PC-3 (cell line): ENCODE results near the gene UBASH3A. TPM values are rescaled to one million over a fixed set of nuclear protein-coding genes. Genes with fewer than 3 reads are reported as not detected.
A peak's percentile ranks its signal among the peaks of the same experiment; 100 is the strongest.

Experiments
- ATAC-seq: fragments of 200-7000 bp; cut with Tn5 transposase; 2 replicates; pipeline ENCODE4 v1.9.1; 2020; ENCODE audit warnings: mild to moderate bottlenecking, moderate library complexity
- BruUV-seq: library from RNA; stranded (reverse); fragments of 400-500 nt; replicated peaks from 2 replicates; lab custom pipeline; 2021; lab: Mats Ljungman, UMichigan
- CTCF ChIA-PET: fragments of 300-600 bp; sonication (Branson Sonifier 250); formaldehyde crosslinking; loops from one replicate; lab custom pipeline; 2022; ENCODE audit warnings: antibody characterized with exemption; lab: Charles Lee
- POLR2A ChIA-PET: fragments of 300-600 bp; sonication (Branson Sonifier 250); formaldehyde crosslinking; loops from one replicate; lab custom pipeline; 2022; ENCODE audit warnings: antibody characterized with exemption; ENCODE audit not compliant: unreplicated experiment; lab: Charles Lee
- DNase-seq: peaks from one replicate; pipeline ENCODE4 v3.0.0-alpha.2; 2015
- H2AFZ ChIP-seq: fragments of 300-600 bp; sonication (generic); 2 replicates; pipeline ENCODE4 v1.6.0; 2016; ENCODE audit warnings: antibody characterized with exemption, low read length
- H3F3A ChIP-seq: fragments of 300-600 bp; sonication (generic); one replicate; pipeline ENCODE4 v1.6.0; 2017; ENCODE audit warnings: antibody characterized with exemption, low read length, control low read depth, mild to moderate bottlenecking; ENCODE audit not compliant: unreplicated experiment
- H3K27ac ChIP-seq: fragments of 300-600 bp; sonication (generic); 2 replicates; pipeline ENCODE4 v1.5.1; 2016; ENCODE audit warnings: mild to moderate bottlenecking, low read length
- H3K27me3 ChIP-seq: fragments of 300-600 bp; sonication (generic); 2 replicates; pipeline ENCODE4 v1.6.1; 2016; ENCODE audit warnings: low read length, mixed read lengths
- H3K36me3 ChIP-seq: fragments of 300-600 bp; sonication (generic); 2 replicates; pipeline ENCODE4 v1.6.1; 2016; ENCODE audit warnings: low read depth, mixed run types, low read length, mixed read lengths
- H3K4me1 ChIP-seq: fragments of 300-600 bp; sonication (generic); 2 replicates; pipeline ENCODE4 v1.5.1; 2016; ENCODE audit warnings: low read length; ENCODE audit not compliant: insufficient read depth
- H3K4me2 ChIP-seq: fragments of 300-600 bp; sonication (generic); 2 replicates; pipeline ENCODE4 v1.6.0; 2016; ENCODE audit warnings: low read length
- H3K4me3 ChIP-seq: fragments of 300-600 bp; sonication (generic); 2 replicates; pipeline ENCODE4 v1.5.1; 2016; ENCODE audit warnings: mild to moderate bottlenecking, low read length, mixed read lengths
- H3K79me2 ChIP-seq: fragments of 300-600 bp; sonication (generic); 2 replicates; pipeline ENCODE4 v1.6.1; 2017; ENCODE audit warnings: low read length, mixed read lengths
- H3K9ac ChIP-seq: fragments of 300-600 bp; sonication (generic); 2 replicates; pipeline ENCODE4 v1.6.0; 2016; ENCODE audit warnings: mild to moderate bottlenecking, low read length
- H3K9me2 ChIP-seq: fragments of 300-600 bp; sonication (generic); replicated peaks from 2 replicates; pipeline ENCODE4 v1.6.1; 2016; ENCODE audit warnings: mixed run types, low read length, mixed read lengths
- H3K9me3 ChIP-seq: fragments of 300-600 bp; sonication (generic); 2 replicates; pipeline ENCODE4 v1.6.1; 2016; ENCODE audit warnings: low read length, mixed read lengths
- H4K20me1 ChIP-seq: fragments of 300-600 bp; sonication (generic); 2 replicates; pipeline ENCODE4 v1.6.1; 2016; ENCODE audit warnings: low read length, mixed read lengths
- CTCF ChIP-seq: fragments of 300-600 bp; sonication (generic); conservative IDR thresholded peaks from 2 replicates; pipeline ENCODE4 v1.5.1; 2017; ENCODE audit warnings: antibody characterized with exemption, low read depth, mild to moderate bottlenecking, low read length
- EZH2 ChIP-seq: fragments of 300-600 bp; sonication (generic); IDR thresholded peaks from one replicate; pipeline ENCODE4 v1.6.1; 2017; ENCODE audit warnings: antibody characterized with exemption, mild to moderate bottlenecking, low read length; ENCODE audit not compliant: unreplicated experiment
- EZH2phosphoT487 ChIP-seq: fragments of 300-600 bp; sonication (generic); IDR thresholded peaks from 2 replicates; pipeline ENCODE4 v1.6.1; 2018; ENCODE audit warnings: mild to moderate bottlenecking, antibody characterized with exemption, low read length, borderline replicate concordance
- intact Hi-C: fragments of 100-400 bp; cut with micrococcal nuclease; formaldehyde crosslinking; loops from 2 replicates; pipeline ENCODE4 v1.9.0; 2023
- total RNA-seq: library from RNA; depleted of rRNA; stranded (reverse); fragments of >200 nt; gene quantifications from 2 replicates; pipeline ENCODE4 v1.2.3, GENCODE V29; 2014

UBASH3A gene
- total RNA-seq, 1 experiment from 2014 or later = 1.0 TPM

GRCh38 chr21:42377211-42377950, 26.3 kb upstream of the UBASH3A start:
- ChIA-PET CTCF (no interaction called here), POLR2A (interaction anchor here (0.6 kb wide), 1 partner anchor 10 kb away, joined by 5 read pairs; no protein-coding TSS in a partner anchor)
- H4K20me1 ChIP-seq = no peaks in the 10 kb centered on the region
- H3K4me1 ChIP-seq = peaks cover 14% of the 10 kb centered on the region
- ATAC-seq (no peak), DNase-seq (no peak)
- no peaks in the 10 kb centered on the region for H3F3A ChIP-seq
- H3K36me3 ChIP-seq = no peaks in the 10 kb centered on the region
- no peaks in the 10 kb centered on the region for H3K27me3 ChIP-seq
- H3K79me2 ChIP-seq = no peaks in the 10 kb centered on the region
- intact Hi-C loops = no loop called here
- no peak overlapping the region for H2AFZ ChIP-seq
- peak overlapping the region; percentile 59 for H3K9ac ChIP-seq
- no peak overlapping the region for H3K27ac ChIP-seq
- no peak overlapping the region for H3K4me3 ChIP-seq
- TF ChIP-seq EZH2phosphoT487 (no peak), CTCF (no peak), EZH2 (no peak)
- H3K9me3 ChIP-seq = no peaks in the 10 kb centered on the region
- no peaks in the 10 kb centered on the region for H3K9me2 ChIP-seq
- H3K4me2 ChIP-seq = no peak overlapping the region
- no TSS peak for BruUV-seq

GRCh38 chr21:42377951-42378340, 25.8 kb upstream of the UBASH3A start:
- no peaks in the 10 kb centered on the region for H3K9me2 ChIP-seq
- ChIA-PET CTCF (no interaction called here), POLR2A (interaction anchor here (0.6 kb wide), 1 partner anchor 11 kb away, joined by 5 read pairs; no protein-coding TSS in a partner anchor)
- intact Hi-C loops = no loop called here
- no peaks in the 10 kb centered on the region for H3K27me3 ChIP-seq
- H3K4me1 ChIP-seq = peaks cover 14% of the 10 kb centered on the region
- ATAC-seq (no peak), DNase-seq (no peak)
- no peaks in the 10 kb centered on the region for H4K20me1 ChIP-seq
- H3K9ac ChIP-seq = no peak overlapping the region
- no peak overlapping the region for H2AFZ ChIP-seq
- no peak overlapping the region for H3K4me2 ChIP-seq
- H3K9me3 ChIP-seq = no peaks in the 10 kb centered on the region
- H3K4me3 ChIP-seq = no peak overlapping the region
- no peaks in the 10 kb centered on the region for H3K79me2 ChIP-seq
- H3K27ac ChIP-seq = no peak overlapping the region
- H3F3A ChIP-seq = no peaks in the 10 kb centered on the region
- no TSS peak for BruUV-seq
- TF ChIP-seq CTCF = no peak
- no peak for TF ChIP-seq EZH2
- TF ChIP-seq EZH2phosphoT487 = no peak
- H3K36me3 ChIP-seq = no peaks in the 10 kb centered on the region

GRCh38 chr21:42378418-42378817, 25.3 kb upstream of the UBASH3A start:
- no peaks in the 10 kb centered on the region for H3F3A ChIP-seq

More at GRCh38 chr21:42378418-42378817, 25.3 kb upstream of the UBASH3A start:
- no peak overlapping the region for H3K4me2 ChIP-seq
- no peak for TF ChIP-seq CTCF
- TF ChIP-seq EZH2phosphoT487 = no peak
- TF ChIP-seq EZH2 = no peak
- H3K27me3 ChIP-seq = no peaks in the 10 kb centered on the region
- H2AFZ ChIP-seq = no peak overlapping the region
- H3K36me3 ChIP-seq = no peaks in the 10 kb centered on the region
- peaks cover 14% of the 10 kb centered on the region for H3K4me1 ChIP-seq
- H3K27ac ChIP-seq = no peak overlapping the region
- no peaks in the 10 kb centered on the region for H3K9me3 ChIP-seq
- ChIA-PET POLR2A (no interaction called here), CTCF (no interaction called here)
- intact Hi-C loops = no loop called here
- DNase-seq (no peak), ATAC-seq (no peak)
- no peak overlapping the region for H3K4me3 ChIP-seq
- no peaks in the 10 kb centered on the region for H3K9me2 ChIP-seq
- BruUV-seq = no TSS peak
- no peak overlapping the region for H3K9ac ChIP-seq
- H3K79me2 ChIP-seq = no peaks in the 10 kb centered on the region
- H4K20me1 ChIP-seq = no peaks in the 10 kb centered on the region
